HG02884 (cell line): Measurements from ENCODE around the gene FYN.

Source experiments
- ATAC-seq: cut with Tn5 transposase; IDR thresholded peaks from one replicate; pipeline ENCODE4 v1.9.1; 2021; ENCODE audit warnings: mild to moderate bottlenecking, moderate library complexity; ENCODE audit not compliant: unreplicated experiment

Gene FYN

GRCh38 chr6:111753573-111753972 lies 119.7 kb downstream of the FYN start:
- no peak for ATAC-seq

- ATAC-seq, result no peak
Observed at GRCh38 chr6:111752476-111752875, 120.8 kb downstream of the FYN start.

GRCh38 chr6:111750753-111751673 lies 122.2 kb downstream of the FYN start:
- peak; percentile 80 for ATAC-seq

- ATAC-seq, result no peak
Observed at GRCh38 chr6:111750153-111750552, 123.1 kb downstream of the FYN start.

GRCh38 chr6:111748231-111748647 lies 125.0 kb downstream of the FYN start:
- ATAC-seq, result no peak

GRCh38 chr6:111747829-111748228 lies 125.4 kb downstream of the FYN start:
- ATAC-seq, result no peak

GRCh38 chr6:111747396-111747795 lies 125.9 kb downstream of the FYN start:
- ATAC-seq, result no peak

GRCh38 chr6:111746983-111747382 lies 126.3 kb downstream of the FYN start:
- no peak for ATAC-seq

GRCh38 chr6:111745636-111746035 lies 127.6 kb downstream of the FYN start:
- ATAC-seq, result no peak

- no peak for ATAC-seq
Observed at GRCh38 chr6:111745186-111745585, 128.1 kb downstream of the FYN start.

- ATAC-seq, result no peak
Observed at GRCh38 chr6:111743862-111744692, 129.2 kb downstream of the FYN start.

- ATAC-seq, result no peak
Observed at GRCh38 chr6:111743360-111743759, 129.9 kb downstream of the FYN start.

GRCh38 chr6:111741177-111741952 lies 131.9 kb downstream of the FYN start:
- ATAC-seq, result no peak

GRCh38 chr6:111740506-111740905 lies 132.7 kb downstream of the FYN start:
- no peak for ATAC-seq

- no peak for ATAC-seq
Observed at GRCh38 chr6:111739257-111739696, 134.0 kb downstream of the FYN start.

- no peak for ATAC-seq
Observed at GRCh38 chr6:111738631-111739030, 134.6 kb downstream of the FYN start.

- no peak for ATAC-seq
Observed at GRCh38 chr6:111738156-111738555, 135.1 kb downstream of the FYN start.

- ATAC-seq, result no peak
Observed at GRCh38 chr6:111737065-111737521, 136.2 kb downstream of the FYN start.

- ATAC-seq, result no peak
Observed at GRCh38 chr6:111736005-111736608, 137.1 kb downstream of the FYN start.
